Esophagus squamous epithelium (tissue), 5 donors: ENCODE results near the gene FFAR1. TPM values are rescaled to one million over a fixed set of nuclear protein-coding genes. Genes with fewer than 3 reads are reported as not detected.

Source experiments
- DNase-seq: peaks from one replicate; lab custom pipeline; 2025; lab: John Stamatoyannopoulos, UW
- H3K27ac ChIP-seq, 4 donors: fragments of 200-600 bp; sonication (generic); one replicate each; pipeline ENCODE4 v1.5.1; 2016 to 2019; ENCODE audit warnings: mild to moderate bottlenecking in 1 of 4
- H3K27me3 ChIP-seq, 4 donors: fragments of 200-600 bp; sonication (generic); 1 replicate in 3 of 4; 2 replicates in 1 of 4; pipeline versions ENCODE4 v1.5.1 to v1.6.0; 2017 to 2021; ENCODE audit warnings: antibody characterized with exemption in 1 of 4
- H3K36me3 ChIP-seq, 3 donors: fragments of 200-600 bp; sonication (generic); one replicate each; pipeline ENCODE4 v1.5.1; 2016 to 2019
- H3K4me1 ChIP-seq, 3 donors: fragments of 200-600 bp; sonication (generic); one replicate each; pipeline ENCODE4 v1.5.1; 2017 to 2019
- H3K4me3 ChIP-seq, 4 donors: fragments of 200-600 bp; sonication (generic); 1 replicate in 3 of 4; 2 replicates in 1 of 4; pipeline ENCODE4 v1.5.1; 2016 to 2019; ENCODE audit warnings: mild to moderate bottlenecking in 2 of 4, moderate library complexity in 1 of 4
- H3K9me3 ChIP-seq, 3 donors: fragments of 200-600 bp; sonication (generic); one replicate each; pipeline ENCODE4 v1.5.1; 2016 to 2019
- POLR2A ChIP-seq, 4 donors: fragments of 450-650 bp; IDR thresholded peaks; one replicate each; pipeline ENCODE4 v1.6.1; 2017; ENCODE audit warnings: antibody characterized with exemption in 4 of 4, mild to moderate bottlenecking in 4 of 4, moderate library complexity in 3 of 4
- WGBS, 2 donors: methylation state at CpG; one replicate each; pipeline ENCODE4 v1.1.5; 2018; 5-methylcytosine and 5-hydroxymethylcytosine counted together
- intact Hi-C: fragments of 100-400 bp; cut with DNase I; formaldehyde crosslinking; loops from one replicate; pipeline ENCODE4 v1.15.0; 2022
- total RNA-seq, 4 donors: library from RNA; depleted of rRNA; stranded (reverse); fragments of >200 nt; gene quantifications; one replicate each; pipeline ENCODE4 v1.1.0, GENCODE V29; 2016
- TF ChIP-seq, protein P1 (sequence below), 6 experiments: fragments of 450-650 bp in 4 of 6; fragments of 200-600 bp in 2 of 6; sonication (generic) in 2 of 6; IDR thresholded peaks; one replicate each; pipeline ENCODE4 v1.5.1; 2016 to 2019; ENCODE audit warnings: antibody characterized with exemption in 6 of 6, mild to moderate bottlenecking in 4 of 6, moderate library complexity in 4 of 6
- donor health status: DM: yes; HTN: yes; CAD: no.

Gene FFAR1
- total RNA-seq, 4 donors from 2014 or later = not detected

DNA sequence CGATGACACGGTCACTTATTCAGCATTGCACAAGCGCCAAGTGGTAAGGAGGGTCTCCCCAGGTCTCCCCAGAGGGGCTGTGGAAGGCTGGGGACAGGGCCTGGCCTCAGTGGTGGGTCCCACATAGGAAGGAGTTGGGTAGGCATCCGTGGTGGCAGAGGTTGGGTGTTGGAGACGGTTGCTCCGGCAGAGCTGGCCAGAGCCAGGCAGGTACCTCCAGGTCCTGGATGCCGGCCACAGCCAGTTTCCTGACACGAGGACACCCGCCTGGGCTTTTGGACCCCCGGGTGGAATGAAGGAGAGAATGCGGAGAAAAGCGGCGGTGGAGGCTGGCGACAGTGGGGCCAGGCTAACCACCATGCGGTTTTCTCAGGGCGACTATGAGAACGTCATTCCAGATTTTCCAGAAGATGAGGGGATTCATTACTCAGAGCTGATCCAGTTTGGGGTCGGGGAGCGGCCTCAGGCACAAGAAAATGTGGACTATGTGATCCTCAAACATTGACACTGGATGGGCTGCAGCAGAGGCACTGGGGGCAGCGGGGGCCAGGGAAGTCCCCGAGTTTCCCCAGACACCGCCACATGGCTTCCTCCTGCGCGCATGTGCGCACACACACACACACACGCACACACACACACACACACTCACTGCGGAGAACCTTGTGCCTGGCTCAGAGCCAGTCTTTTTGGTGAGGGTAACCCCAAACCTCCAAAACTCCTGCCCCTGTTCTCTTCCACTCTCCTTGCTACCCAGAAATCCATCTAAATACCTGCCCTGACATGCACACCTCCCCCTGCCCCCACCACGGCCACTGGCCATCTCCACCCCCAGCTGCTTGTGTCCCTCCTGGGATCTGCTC lies 1.3 kb upstream of the FFAR1 start:
- Histone ChIP-seq H3K9me3 (no peaks in the 10 kb centered on the region), H3K27me3 (peaks cover 0 to 47% (median 0%) of the 10 kb centered on the region in 4 donors), H3K36me3 (no peaks in the 10 kb centered on the region), H3K4me1 (peaks cover 0 to 5% (median 0%) of the 10 kb centered on the region in 3 donors), H3K4me3 (no peak overlapping the region), H3K27ac (no peak overlapping the region)
- no peak for TF ChIP-seq POLR2A (IDR thresholded peaks at IDR 0.05)
- TF ChIP-seq, protein P1, sequence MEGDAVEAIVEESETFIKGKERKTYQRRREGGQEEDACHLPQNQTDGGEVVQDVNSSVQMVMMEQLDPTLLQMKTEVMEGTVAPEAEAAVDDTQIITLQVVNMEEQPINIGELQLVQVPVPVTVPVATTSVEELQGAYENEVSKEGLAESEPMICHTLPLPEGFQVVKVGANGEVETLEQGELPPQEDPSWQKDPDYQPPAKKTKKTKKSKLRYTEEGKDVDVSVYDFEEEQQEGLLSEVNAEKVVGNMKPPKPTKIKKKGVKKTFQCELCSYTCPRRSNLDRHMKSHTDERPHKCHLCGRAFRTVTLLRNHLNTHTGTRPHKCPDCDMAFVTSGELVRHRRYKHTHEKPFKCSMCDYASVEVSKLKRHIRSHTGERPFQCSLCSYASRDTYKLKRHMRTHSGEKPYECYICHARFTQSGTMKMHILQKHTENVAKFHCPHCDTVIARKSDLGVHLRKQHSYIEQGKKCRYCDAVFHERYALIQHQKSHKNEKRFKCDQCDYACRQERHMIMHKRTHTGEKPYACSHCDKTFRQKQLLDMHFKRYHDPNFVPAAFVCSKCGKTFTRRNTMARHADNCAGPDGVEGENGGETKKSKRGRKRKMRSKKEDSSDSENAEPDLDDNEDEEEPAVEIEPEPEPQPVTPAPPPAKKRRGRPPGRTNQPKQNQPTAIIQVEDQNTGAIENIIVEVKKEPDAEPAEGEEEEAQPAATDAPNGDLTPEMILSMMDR (IDR thresholded peaks at IDR 0.05) = no peak
- no peak for DNase-seq
- intact Hi-C loops = no loop called here
- 42 to 58% methylated on average over 18 to 23 of the region's 28 CpGs for WGBS, 2 donors

GRCh38 chr19:35347930-35348298 lies 212 bp downstream of the FFAR1 start:
- Histone ChIP-seq H3K4me3 (no peak overlapping the region), H3K36me3 (no peaks in the 10 kb centered on the region), H3K27me3 (peaks cover 0 to 62% (median 0%) of the 10 kb centered on the region in 4 donors), H3K4me1 (peaks cover 0 to 9% (median 0%) of the 10 kb centered on the region in 3 donors), H3K27ac (no peak overlapping the region), H3K9me3 (no peaks in the 10 kb centered on the region)
- intact Hi-C loops = no loop called here
- no peak for DNase-seq
- 59 to 63% methylated on average over 6 to 7 of the region's 7 CpGs for WGBS, 2 donors
- TF ChIP-seq, protein P1 (IDR thresholded peaks at IDR 0.05) = no peak

GRCh38 chr19:35348911-35349611 lies 1.4 kb downstream of the FFAR1 start:
- Histone ChIP-seq H3K36me3 (no peaks in the 10 kb centered on the region), H3K27ac (no peak overlapping the region), H3K4me3 (no peak overlapping the region), H3K27me3 (peaks cover 0 to 69% (median 0%) of the 10 kb centered on the region in 4 donors), H3K4me1 (peaks cover 0 to 11% (median 0%) of the 10 kb centered on the region in 3 donors), H3K9me3 (no peaks in the 10 kb centered on the region)
- WGBS, 2 donors = 76 to 87% methylated on average over 13 to 18 of the region's 18 CpGs
- no peak for TF ChIP-seq POLR2A (IDR thresholded peaks at IDR 0.05)
- TF ChIP-seq, protein P1 (IDR thresholded peaks at IDR 0.05) = no peak
- intact Hi-C loops = no loop called here
- DNase-seq = no peak

- no peak for TF ChIP-seq POLR2A (IDR thresholded peaks at IDR 0.05)
- TF ChIP-seq, protein P1 (IDR thresholded peaks at IDR 0.05) = no peak
- intact Hi-C loops = loop anchor here (5.0 kb wide), 1 partner anchor 147 kb away; no protein-coding TSS in a partner anchor
- no peak for DNase-seq
- Histone ChIP-seq H3K9me3 (no peaks in the 10 kb centered on the region), H3K4me3 (no peak overlapping the region), H3K36me3 (no peaks in the 10 kb centered on the region), H3K27me3 (peaks cover 0 to 74% (median 0%) of the 10 kb centered on the region in 4 donors), H3K4me1 (peaks cover 0 to 11% (median 0%) of the 10 kb centered on the region in 3 donors), H3K27ac (no peak overlapping the region)
- WGBS, 2 donors = 57 to 75% methylated on average over 5 to 6 of the region's 17 CpGs
These were observed 2.2 kb downstream of the FFAR1 start for GRCh38 chr19:35349614-35350521.
